GM12891 (cell line): ENCODE measurements around the gene TSPAN18.

Experiments used
- POLR2A ChIP-seq: IDR thresholded peaks from 2 replicates; pipeline ENCODE4 v1.6.1; 2011; ENCODE audit warnings: low read depth, low read length, control low read depth
- POLR2AphosphoS5 ChIP-seq: IDR thresholded peaks from 2 replicates; pipeline ENCODE4 v1.6.1; 2011; ENCODE audit warnings: low read depth, low read length, control low read depth

- no peak for TF ChIP-seq POLR2AphosphoS5
- no peak for TF ChIP-seq POLR2A
Observed at GRCh38 chr11:44926036-44926435, 199.3 kb downstream of the TSPAN18 start.
